Loucy (cell line): ENCODE data around the gene CD163.
A peak's percentile ranks its signal among the peaks of the same experiment; 100 is the strongest.

Experiments
- H2AFZ ChIP-seq: fragments of 200-600 bp; sonication (generic); 2 replicates; pipeline ENCODE4 v1.6.0; 2016; ENCODE audit warnings: antibody characterized with exemption, mild to moderate bottlenecking, low read length, moderate library complexity
- H3F3A ChIP-seq: fragments of 200-600 bp; 2 replicates; pipeline ENCODE4 v1.6.0; 2016; ENCODE audit warnings: antibody characterized with exemption, low read depth, mild to moderate bottlenecking
- H3K27me3 ChIP-seq: fragments of 200-600 bp; sonication (generic); 2 replicates; pipeline ENCODE4 v1.6.1; 2014; ENCODE audit warnings: low read length, mild to moderate bottlenecking; ENCODE audit not compliant: insufficient read depth, poor library complexity, severe bottlenecking
- H3K36me3 ChIP-seq: fragments of 200-600 bp; sonication (generic); 2 replicates; pipeline ENCODE4 v1.6.1; 2016; ENCODE audit warnings: low read length; ENCODE audit not compliant: insufficient read depth
- H3K4me1 ChIP-seq: fragments of 200-600 bp; sonication (generic); 2 replicates; pipeline ENCODE4 v1.5.1; 2014; ENCODE audit warnings: low read length, mild to moderate bottlenecking; ENCODE audit not compliant: insufficient read depth, poor library complexity, severe bottlenecking
- H3K4me2 ChIP-seq: fragments of 200-600 bp; sonication (generic); 2 replicates; pipeline ENCODE4 v1.6.0; 2014; ENCODE audit warnings: antibody characterized with exemption, low read length, low read depth, mild to moderate bottlenecking; ENCODE audit not compliant: poor library complexity, severe bottlenecking
- H3K4me3 ChIP-seq: fragments of 200-600 bp; sonication (generic); 2 replicates; pipeline ENCODE4 v1.5.1; 2014; ENCODE audit warnings: low read length, mild to moderate bottlenecking, mixed read lengths; ENCODE audit not compliant: poor library complexity, severe bottlenecking
- H3K79me2 ChIP-seq: fragments of 200-600 bp; sonication (generic); 2 replicates; pipeline ENCODE4 v1.6.1; 2014; ENCODE audit warnings: low read length; ENCODE audit not compliant: insufficient read depth
- H3K9ac ChIP-seq: fragments of 200-600 bp; sonication (generic); 2 replicates; pipeline ENCODE4 v1.6.0; 2014; ENCODE audit warnings: mild to moderate bottlenecking, low read depth, low read length, moderate library complexity; ENCODE audit not compliant: poor library complexity, severe bottlenecking
- H3K9me2 ChIP-seq: fragments of 200-600 bp; sonication (generic); replicated peaks from 2 replicates; pipeline ENCODE4 v1.6.1; 2016; ENCODE audit warnings: low read depth, low read length, mixed read lengths
- H3K9me3 ChIP-seq: fragments of 200-600 bp; sonication (generic); 2 replicates; pipeline ENCODE4 v1.6.1; 2014; ENCODE audit warnings: mild to moderate bottlenecking, antibody characterized with exemption, low read length, low read depth; ENCODE audit not compliant: insufficient read depth
- H4K20me1 ChIP-seq: fragments of 200-600 bp; sonication (generic); 2 replicates; pipeline ENCODE4 v1.6.0; 2014; ENCODE audit warnings: antibody characterized with exemption, low read length, mild to moderate bottlenecking; ENCODE audit not compliant: insufficient read depth, poor library complexity, severe bottlenecking
- EZH2phosphoT487 ChIP-seq: fragments of 200-600 bp; IDR thresholded peaks from 2 replicates; pipeline ENCODE4 v1.6.1; 2018; ENCODE audit warnings: antibody characterized with exemption, mild to moderate bottlenecking, moderate library complexity, borderline replicate concordance
- TF ChIP-seq, protein P1 (sequence below): fragments of 200-600 bp; sonication (generic); conservative IDR thresholded peaks from 2 replicates; pipeline ENCODE4 v1.5.1; 2014; ENCODE audit warnings: mild to moderate bottlenecking, antibody characterized with exemption, low read length

The CD163 gene

GRCh38 chr12:7460375-7461259 lies 43.0 kb downstream of the CD163 start:
- TF ChIP-seq EZH2phosphoT487 = no peak
- TF ChIP-seq, protein P1, sequence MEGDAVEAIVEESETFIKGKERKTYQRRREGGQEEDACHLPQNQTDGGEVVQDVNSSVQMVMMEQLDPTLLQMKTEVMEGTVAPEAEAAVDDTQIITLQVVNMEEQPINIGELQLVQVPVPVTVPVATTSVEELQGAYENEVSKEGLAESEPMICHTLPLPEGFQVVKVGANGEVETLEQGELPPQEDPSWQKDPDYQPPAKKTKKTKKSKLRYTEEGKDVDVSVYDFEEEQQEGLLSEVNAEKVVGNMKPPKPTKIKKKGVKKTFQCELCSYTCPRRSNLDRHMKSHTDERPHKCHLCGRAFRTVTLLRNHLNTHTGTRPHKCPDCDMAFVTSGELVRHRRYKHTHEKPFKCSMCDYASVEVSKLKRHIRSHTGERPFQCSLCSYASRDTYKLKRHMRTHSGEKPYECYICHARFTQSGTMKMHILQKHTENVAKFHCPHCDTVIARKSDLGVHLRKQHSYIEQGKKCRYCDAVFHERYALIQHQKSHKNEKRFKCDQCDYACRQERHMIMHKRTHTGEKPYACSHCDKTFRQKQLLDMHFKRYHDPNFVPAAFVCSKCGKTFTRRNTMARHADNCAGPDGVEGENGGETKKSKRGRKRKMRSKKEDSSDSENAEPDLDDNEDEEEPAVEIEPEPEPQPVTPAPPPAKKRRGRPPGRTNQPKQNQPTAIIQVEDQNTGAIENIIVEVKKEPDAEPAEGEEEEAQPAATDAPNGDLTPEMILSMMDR = peak; percentile 93
- Histone ChIP-seq H3F3A (no peaks in the 10 kb centered on the region), H3K36me3 (no peaks in the 10 kb centered on the region), H3K27me3 (no peaks in the 10 kb centered on the region), H3K9me3 (no peaks in the 10 kb centered on the region), H3K9ac (no peak overlapping the region), H2AFZ (no peak overlapping the region), H3K79me2 (no peaks in the 10 kb centered on the region), H3K9me2 (no peaks in the 10 kb centered on the region), H3K4me2 (no peak overlapping the region), H3K4me3 (no peak overlapping the region), H4K20me1 (no peaks in the 10 kb centered on the region), H3K4me1 (no peaks in the 10 kb centered on the region)

DNA sequence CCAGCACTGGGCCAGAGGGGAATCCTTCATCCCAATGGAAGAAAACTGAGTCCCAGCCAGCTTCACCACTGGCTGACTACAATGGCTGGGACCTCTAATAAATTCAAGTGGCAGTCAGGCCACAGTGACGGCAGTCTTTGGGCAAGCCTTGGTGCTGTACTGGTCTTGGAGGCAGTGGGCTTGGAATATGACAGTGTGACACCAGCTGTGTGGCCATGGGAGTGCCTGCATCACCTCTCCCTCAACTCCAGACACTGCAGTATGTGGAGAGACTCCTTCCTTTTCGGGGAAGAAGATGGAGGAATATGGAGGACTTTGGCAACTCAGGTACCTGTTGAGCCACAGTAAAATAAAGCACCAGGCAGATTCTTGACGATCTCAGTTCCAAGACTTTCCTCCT lies 43.6 kb downstream of the CD163 start:
- H3K27me3 ChIP-seq = no peaks in the 10 kb centered on the region
- no peaks in the 10 kb centered on the region for H3K9me2 ChIP-seq
- TF ChIP-seq, protein P1 = no peak
- TF ChIP-seq EZH2phosphoT487 = no peak
- H3K36me3 ChIP-seq = no peaks in the 10 kb centered on the region
- no peaks in the 10 kb centered on the region for H3K4me1 ChIP-seq
- no peak overlapping the region for H3K4me2 ChIP-seq
- H4K20me1 ChIP-seq = no peaks in the 10 kb centered on the region
- no peak overlapping the region for H2AFZ ChIP-seq
- H3K9me3 ChIP-seq = no peaks in the 10 kb centered on the region
- no peaks in the 10 kb centered on the region for H3K79me2 ChIP-seq
- no peaks in the 10 kb centered on the region for H3F3A ChIP-seq
- H3K9ac ChIP-seq = no peak overlapping the region
- H3K4me3 ChIP-seq = no peak overlapping the region

DNA sequence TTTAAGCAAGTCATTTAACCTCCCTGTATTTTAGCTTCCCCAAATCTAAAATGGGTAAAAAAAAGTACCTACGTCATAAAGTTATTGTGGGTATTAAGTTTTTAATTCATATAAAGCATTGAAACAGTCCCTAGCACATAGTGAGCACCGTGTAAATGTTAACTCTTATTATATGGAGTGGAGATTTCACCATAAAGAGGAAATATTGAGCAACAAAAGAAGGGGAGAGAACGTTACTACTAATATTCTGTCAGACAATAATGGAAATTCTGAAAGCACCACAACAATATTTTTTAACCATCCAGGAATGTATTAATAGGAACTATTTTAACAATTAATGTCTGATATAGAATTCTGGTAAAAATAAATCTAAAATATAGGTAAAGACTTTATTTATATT lies 51.8 kb downstream of the CD163 start:
- Histone ChIP-seq H3F3A (no peaks in the 10 kb centered on the region), H3K9me3 (no peaks in the 10 kb centered on the region), H3K79me2 (no peaks in the 10 kb centered on the region), H3K27me3 (peaks cover 4% of the 10 kb centered on the region), H2AFZ (no peak overlapping the region), H3K9me2 (no peaks in the 10 kb centered on the region), H3K4me3 (no peak overlapping the region), H3K9ac (no peak overlapping the region), H4K20me1 (no peaks in the 10 kb centered on the region), H3K4me1 (no peaks in the 10 kb centered on the region), H3K4me2 (no peak overlapping the region), H3K36me3 (no peaks in the 10 kb centered on the region)
- no peak for TF ChIP-seq EZH2phosphoT487
- TF ChIP-seq, protein P1 = no peak
